ENCODE measurements around the gene CD200R1. TPM values are rescaled to one million over a fixed set of nuclear protein-coding genes. Genes with fewer than 3 reads are reported as not detected.

CD200R1 gene
- total RNA-seq, 1 donor: under 0.01 TPM

DNA sequence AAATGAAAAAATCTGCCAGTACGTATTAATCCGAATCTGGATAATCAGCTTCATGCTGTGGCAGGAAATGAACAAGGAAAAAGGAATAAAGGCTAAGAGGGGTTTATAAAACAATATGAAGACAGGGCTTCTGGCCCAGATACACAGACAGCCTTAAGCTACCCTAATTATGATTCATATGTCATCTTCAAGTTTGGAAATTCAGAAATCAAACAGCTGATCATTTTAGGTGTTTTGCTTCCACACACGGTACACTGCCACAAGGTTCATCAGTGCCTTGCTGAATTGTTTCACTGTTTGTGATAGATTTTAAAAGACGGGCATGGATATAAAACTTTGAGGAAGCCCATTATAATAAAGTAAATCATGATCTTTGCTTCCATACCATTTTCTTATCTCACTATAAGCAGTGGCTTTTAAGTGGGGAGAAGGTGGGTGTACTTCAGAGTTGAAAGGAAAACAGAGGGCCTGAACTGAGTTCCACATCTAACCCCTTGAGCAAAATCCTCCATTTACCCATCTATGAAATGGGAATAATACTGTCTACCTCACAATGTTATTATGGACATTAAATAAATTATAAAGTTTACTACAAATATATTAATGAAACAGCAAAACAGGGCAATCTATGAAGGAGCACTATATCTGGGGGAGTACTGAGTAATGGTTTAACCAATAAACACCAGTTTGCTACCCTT lies 31.6 kb upstream of the CD200R1 start:
- H3K4me3 ChIP-seq (ENCODE audit: low read depth, low read length): no peak overlapping the region
- TF ChIP-seq, protein P1, sequence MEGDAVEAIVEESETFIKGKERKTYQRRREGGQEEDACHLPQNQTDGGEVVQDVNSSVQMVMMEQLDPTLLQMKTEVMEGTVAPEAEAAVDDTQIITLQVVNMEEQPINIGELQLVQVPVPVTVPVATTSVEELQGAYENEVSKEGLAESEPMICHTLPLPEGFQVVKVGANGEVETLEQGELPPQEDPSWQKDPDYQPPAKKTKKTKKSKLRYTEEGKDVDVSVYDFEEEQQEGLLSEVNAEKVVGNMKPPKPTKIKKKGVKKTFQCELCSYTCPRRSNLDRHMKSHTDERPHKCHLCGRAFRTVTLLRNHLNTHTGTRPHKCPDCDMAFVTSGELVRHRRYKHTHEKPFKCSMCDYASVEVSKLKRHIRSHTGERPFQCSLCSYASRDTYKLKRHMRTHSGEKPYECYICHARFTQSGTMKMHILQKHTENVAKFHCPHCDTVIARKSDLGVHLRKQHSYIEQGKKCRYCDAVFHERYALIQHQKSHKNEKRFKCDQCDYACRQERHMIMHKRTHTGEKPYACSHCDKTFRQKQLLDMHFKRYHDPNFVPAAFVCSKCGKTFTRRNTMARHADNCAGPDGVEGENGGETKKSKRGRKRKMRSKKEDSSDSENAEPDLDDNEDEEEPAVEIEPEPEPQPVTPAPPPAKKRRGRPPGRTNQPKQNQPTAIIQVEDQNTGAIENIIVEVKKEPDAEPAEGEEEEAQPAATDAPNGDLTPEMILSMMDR (IDR thresholded peaks at IDR 0.05; ENCODE audit: insufficient read depth, low read depth, low read length): no peak
- DNase-seq (ENCODE audit: low read depth): no peak

DNA sequence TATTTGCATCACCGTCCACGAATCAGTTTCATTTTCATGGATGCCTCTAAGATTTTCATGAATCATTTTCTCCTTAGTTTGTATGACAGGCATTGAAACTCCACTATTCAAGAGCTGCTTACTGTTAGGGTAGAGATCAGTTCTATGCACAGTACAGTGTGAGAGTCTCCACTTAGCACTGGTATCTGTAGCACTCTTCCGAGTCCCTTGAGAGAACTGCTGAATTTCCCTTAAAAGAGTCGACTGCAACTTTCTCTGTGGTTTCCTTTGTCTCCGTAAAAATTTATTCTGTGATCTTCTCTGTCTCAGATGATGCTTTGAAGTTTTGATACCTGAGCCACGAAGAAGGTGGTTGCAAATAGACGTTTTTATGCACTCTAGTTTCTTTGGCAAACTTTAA lies 30.7 kb upstream of the CD200R1 start:
- TF ChIP-seq, protein P1 (IDR thresholded peaks at IDR 0.05; ENCODE audit: insufficient read depth, low read depth, low read length): no peak
- DNase-seq (ENCODE audit: low read depth): no peak
- H3K4me3 ChIP-seq (ENCODE audit: low read depth, low read length): no peak overlapping the region

DNA sequence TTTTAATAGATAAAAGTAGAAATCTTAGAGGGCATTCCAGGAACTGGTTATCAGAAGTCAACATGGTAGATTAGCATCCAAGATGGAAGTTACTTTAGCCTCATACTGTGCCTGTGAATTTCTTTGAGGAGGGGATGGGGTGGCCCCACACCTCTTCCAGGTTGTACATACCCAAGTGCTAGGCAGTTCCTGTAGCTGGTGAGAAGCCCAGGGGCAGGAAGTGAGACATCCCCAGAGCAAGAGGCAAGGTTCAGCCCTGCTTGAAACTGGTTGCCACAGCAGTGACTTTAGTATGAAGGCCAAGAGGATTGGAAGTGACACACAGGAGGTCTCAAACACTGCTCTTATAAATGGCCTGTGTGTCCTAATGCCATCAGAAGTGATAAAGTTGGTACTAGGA lies 27.8 kb upstream of the CD200R1 start:
- no peak for DNase-seq (ENCODE audit: low read depth)

DNA sequence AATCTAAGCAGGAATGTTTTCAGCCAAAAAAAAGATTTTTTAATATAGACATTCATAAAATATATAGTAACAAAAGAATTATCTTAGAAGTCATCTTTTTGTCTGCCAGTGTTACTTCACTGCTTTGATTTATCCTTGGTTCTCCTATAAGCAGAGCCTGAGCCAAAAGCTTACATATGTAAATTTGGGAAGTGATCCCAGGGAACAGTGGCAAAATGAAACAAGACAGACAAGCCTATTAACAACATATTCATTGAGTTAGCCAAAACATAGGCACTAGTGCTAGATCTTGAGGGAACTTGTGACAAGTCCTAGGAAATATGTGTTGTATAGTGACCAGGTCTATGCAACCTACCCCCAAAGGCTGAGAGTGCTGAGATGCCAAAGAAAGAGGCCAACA lies 27.1 kb upstream of the CD200R1 start:
- TF ChIP-seq, protein P1 (IDR thresholded peaks at IDR 0.05; ENCODE audit: insufficient read depth, low read depth, low read length): no peak
- no peak overlapping the region for H3K4me3 ChIP-seq (ENCODE audit: low read depth, low read length)
- peak; percentile 44 for DNase-seq (ENCODE audit: low read depth)

More for the DNA sequence above, 27.8 kb upstream of the CD200R1 start:
- no peak overlapping the region for H3K4me3 ChIP-seq (ENCODE audit: low read depth, low read length)
- TF ChIP-seq, protein P1 (IDR thresholded peaks at IDR 0.05; ENCODE audit: insufficient read depth, low read depth, low read length): no peak

DNA sequence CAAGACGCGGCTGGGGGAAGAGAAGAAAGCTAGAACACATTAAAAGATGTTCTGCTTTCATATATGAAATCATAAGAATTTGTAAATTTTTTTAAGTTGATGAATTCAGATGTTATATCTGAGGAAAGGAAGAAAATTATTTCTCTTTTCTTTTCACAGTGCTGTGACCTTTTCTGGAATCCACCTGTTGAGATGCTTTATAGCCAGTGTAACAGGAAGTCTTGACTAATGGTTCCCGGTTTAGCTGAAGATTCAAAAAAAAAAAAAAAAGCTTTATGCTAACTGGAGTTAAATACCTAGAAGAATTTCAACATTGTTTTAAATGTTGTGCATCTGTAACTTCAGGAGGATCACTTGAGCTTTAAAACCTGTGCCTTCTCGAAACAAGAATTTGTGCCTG lies 25.8 kb upstream of the CD200R1 start:
- H3K4me3 ChIP-seq (ENCODE audit: low read depth, low read length): no peak overlapping the region
- no peak for DNase-seq (ENCODE audit: low read depth)
- TF ChIP-seq, protein P1 (IDR thresholded peaks at IDR 0.05; ENCODE audit: insufficient read depth, low read depth, low read length): no peak

DNA sequence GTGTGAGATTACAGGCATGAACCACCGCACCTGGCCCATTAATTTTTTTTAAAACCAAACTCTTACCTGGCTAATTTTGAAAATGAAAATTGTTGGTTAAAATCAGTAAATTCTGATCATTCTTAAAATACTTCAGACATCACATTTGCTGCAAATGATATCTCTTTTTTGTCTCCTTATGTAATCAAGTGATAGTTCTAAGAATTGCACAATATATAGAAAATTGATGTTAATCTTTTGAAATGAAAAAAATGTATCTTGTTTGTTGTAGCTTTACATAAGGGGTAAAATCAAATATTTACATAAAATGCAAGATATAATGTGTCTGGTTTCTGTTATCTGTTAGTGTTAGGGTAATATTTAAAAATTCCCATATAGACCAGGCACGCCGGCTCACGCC lies 20.9 kb upstream of the CD200R1 start:
- no peak overlapping the region for H3K4me3 ChIP-seq (ENCODE audit: low read depth, low read length)
- no peak for DNase-seq (ENCODE audit: low read depth)
- TF ChIP-seq, protein P1 (IDR thresholded peaks at IDR 0.05; ENCODE audit: insufficient read depth, low read depth, low read length): no peak
